ENCODE results near the gene PSMB8. TPM values are rescaled to one million over a fixed set of nuclear protein-coding genes. Genes with fewer than 3 reads are reported as not detected.

The PSMB8 gene
- total RNA-seq, 1 experiment from 2014 or later = 212 TPM

DNA sequence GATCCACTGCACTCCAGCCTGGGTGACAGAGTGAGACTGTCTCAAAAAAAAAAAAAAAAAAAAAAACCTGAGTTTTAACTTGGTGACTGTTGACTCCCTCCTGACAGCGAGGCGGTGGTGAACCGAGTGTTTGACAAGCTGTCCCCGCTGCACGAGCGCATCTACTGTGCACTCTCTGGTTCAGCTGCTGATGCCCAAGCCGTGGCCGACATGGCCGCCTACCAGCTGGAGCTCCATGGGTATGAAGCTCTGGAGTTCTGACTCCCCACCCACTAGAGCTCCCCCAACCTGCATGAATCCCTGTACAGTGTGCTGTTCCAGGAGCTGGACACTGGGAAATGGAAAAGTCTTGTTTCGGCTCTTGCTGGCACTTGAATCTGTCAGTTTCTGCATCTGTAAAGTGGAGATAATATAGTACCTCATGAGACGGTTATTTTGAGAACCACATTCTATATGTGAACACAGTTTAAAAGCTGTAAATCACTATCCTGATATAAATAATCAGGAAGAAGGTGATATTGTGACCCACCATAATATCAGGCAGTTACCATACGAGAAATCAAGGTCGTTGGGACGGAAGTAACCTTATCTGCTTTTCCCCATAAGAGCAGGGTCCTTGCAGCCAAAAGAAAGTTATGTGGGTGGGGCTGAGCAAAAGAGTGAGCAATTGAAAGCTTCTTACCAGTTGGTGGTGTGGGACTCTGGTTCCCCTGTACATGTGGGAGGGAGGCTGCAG, 13.5 kb upstream of the PSMB8 start:
- DNase-seq (ENCODE audit: low spot score) = no peak

DNA sequence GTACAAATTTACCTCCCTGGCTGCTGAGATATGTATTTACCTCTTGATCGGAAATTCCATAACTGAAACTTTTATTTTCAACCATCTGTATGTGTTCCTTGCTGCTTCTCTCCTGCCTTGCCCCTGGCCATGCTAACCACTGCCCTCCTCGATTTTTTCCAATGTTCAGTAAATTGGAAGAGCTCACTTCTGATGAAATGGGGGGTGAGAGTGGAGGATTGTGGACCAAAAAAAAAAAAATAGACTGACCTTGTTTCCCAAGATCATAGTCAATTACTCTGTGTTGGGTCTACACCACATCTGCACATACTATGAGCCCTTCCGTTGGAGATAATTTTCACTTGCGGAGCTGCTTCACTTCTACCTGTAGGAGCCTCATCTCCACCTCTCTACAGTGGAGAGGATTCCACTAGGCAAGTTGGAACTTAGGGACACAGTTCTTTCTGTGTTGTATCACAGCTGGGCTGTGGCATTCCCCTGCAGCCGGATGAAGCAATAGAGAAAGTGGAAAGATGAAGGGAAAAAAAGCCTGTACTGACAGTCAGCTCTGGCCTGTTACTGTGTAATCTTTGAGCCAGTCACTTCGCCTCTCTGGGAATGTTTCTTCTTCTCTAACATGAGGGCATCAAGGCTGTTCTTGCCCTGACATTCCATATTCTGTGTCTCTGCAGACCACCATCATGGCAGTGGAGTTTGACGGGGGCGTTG, 11.8 kb upstream of the PSMB8 start:
- no peak for DNase-seq (ENCODE audit: low spot score)

- DNase-seq (ENCODE audit: low spot score) = peak; percentile 43
These were observed 10.7 kb upstream of the PSMB8 start for GRCh38 chr6:32854376-32855178.

- DNase-seq (ENCODE audit: low spot score) = peak; percentile 88
These were observed 9.9 kb upstream of the PSMB8 start, which contains the start of the genes PSMB9 and TAP1 for GRCh38 chr6:32853541-32854375. PSMB9 (plus strand) TSS chr6:32854192; CDS start chr6:32854230, 38 bp downstream. TAP1 (minus strand) TSS chr6:32853704; CDS start chr6:32853636, 68 bp downstream.

GRCh38 chr6:32852844-32853540, 9.1 kb upstream of the PSMB8 start:
- no peak for DNase-seq (ENCODE audit: low spot score)

- DNase-seq (ENCODE audit: low spot score) = no peak
These were observed 8.4 kb upstream of the PSMB8 start for GRCh38 chr6:32852018-32852843.

DNA sequence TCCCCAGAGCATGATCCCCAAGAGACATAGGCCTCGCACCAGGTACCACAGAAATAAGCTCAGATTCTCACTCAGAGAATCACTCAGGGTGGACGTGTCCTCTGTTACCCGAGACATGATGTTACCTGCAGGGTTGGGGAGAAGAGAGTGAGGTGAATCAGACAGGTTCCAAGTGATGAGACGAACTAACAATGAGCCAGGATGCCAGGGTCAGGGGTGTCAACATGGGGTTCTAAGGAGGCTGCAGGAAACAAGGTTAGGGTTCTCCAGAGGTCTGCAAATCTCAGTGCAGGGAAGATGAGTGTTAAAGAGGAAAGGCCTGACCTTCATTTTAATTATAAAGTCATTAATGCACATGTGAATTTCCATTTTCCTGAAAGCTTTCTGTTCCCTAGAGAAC, 7.2 kb upstream of the PSMB8 start:
- DNase-seq (ENCODE audit: low spot score) = no peak

DNA sequence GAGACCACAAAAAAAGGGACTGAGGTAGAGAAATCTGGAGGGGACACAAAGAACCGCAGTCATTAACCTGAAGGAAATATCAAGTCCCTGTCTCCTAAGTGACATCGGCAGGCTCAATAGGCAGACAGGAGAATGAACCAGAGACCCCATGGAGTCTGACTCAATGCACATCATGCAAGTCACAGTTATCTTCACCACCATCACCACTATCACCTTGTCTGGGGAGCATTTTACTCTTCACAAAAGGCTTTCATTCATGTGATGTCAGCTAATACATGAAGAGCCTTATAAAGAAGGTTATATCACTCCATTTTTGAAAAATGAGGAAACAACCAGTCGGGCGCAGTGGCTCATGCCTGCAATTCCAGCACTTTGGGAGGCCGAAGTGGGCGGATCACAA, 5.3 kb upstream of the PSMB8 start:
- DNase-seq (ENCODE audit: low spot score) = no peak

GRCh38 chr6:32847795-32848194, 3.9 kb upstream of the PSMB8 start:
- no peak for DNase-seq (ENCODE audit: low spot score)

GRCh38 chr6:32847004-32847403, 3.2 kb upstream of the PSMB8 start:
- no peak for DNase-seq (ENCODE audit: low spot score)

- DNase-seq (ENCODE audit: low spot score) = no peak
These were observed 1.6 kb upstream of the PSMB8 start for GRCh38 chr6:32845384-32845884.

DNA sequence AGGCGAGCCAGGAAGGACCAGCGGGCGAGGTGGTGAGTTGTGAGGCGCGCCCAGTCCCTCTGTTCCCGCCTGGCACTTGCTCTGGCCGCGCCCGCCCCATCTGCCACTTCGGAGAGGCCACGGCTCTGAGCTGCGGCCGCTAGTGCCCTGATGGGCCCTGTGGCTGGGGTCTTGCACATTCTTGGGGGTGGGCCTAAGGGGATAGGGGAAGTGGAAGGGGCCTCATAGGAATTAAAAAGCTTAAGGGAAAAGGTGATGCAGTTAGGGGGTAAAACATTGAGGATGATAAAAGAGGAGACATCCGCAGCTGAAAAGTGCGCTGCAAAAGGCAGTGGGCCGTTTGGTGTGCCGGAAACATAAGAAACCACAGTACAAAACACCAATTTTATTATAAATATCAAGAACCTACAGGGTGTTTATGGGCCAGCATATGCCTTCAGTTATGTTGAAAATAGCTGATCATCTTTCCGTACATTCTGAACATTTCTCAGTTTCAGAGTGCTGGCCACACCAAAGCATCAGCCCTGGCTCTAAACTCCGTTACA, 1.1 kb upstream of the PSMB8 start:
- DNase-seq (ENCODE audit: low spot score) = no peak

DNA sequence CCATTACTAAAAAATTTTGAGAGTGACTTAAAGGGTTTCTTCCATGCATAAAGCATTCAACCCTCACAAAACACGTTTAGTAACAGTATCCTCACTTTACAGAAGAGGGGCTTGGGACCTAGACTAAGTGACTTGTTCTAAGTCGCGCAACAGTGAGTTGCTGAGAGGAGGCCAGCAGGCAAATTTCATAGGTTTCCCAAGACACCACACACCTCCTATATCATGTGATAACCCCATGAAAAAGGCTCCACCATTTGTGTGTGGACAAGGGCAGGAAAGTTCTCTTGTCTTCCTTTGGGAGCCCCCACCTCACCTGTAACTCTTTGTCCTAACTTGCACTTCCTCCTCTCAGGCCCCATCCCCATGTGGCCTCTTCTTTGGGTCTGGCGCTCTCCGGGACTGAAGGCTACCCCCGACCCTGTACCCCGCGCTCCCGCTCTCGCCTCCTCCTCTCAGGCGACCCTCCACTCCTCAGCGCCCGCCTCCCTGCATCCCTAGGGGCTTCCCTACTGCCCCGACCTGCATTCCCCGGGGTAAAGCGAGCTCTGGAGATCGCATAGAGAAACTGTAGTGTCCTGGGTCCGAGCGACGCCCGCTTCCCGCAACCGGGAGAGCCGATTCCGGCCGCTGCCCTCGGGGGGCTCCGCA, 392 bp downstream of the PSMB8 start:
- DNase-seq (ENCODE audit: low spot score) = no peak

- no peak for DNase-seq (ENCODE audit: low spot score)
These were observed 1.2 kb downstream of the PSMB8 start for GRCh38 chr6:32842690-32843089.

DNA sequence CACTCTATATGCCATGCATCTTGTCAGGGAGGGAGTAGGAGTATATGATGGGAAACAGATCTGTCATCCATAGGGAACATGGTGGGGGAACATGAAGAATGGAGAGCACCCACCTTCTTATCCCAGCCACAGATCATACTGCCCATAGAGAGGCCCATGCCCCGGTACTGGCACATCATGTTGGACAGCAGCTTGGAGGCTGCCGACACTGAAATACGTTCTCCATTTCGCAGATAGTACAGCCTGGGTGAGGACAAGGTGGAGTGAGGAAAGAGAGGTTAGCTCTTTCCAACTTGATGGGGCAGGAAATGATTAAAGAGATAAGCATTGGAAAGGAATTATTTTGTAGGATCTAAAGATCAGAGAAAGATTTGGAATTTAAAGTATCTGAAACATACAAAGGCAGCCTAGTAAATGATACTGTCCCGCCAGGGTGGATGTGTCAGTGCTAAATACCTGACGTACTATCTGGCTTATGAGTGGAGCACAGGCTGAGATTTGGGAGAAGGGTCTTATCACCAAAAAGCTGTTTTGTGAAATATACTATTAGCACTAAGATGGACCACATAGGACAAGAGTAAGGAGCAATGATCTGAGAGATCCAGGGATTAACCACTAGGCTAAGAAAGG, 1.7 kb downstream of the PSMB8 start:
- DNase-seq (ENCODE audit: low spot score) = no peak

DNA sequence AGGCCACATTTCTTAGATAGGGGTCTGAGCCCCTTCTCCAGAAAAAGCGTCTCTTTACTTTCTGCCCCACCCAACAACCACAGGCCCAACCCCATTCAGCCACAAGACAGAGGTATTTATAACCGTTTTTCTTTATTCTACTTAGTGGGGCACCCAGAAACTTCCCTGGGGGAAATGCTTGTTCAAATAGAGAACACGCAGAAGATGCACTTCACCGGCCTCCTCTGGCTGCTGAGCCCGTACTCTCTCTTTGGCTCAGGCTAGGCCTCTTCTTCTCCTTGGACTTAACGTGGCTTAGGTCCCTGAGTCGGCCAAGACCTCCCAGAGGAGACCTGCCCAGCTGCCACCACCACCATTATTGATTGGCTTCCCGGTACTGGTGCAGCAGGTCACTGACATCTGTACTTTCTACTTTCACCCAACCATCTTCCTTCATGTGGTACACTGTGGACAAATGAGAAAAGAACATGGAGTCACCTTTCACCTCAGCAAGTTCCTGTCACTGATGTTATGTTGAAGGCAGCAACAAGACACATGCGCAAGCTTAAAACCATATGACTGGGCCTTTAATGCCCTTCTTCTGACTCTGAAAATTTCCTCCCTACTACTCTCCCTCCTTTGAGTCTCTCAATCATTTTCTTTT, 3.1 kb downstream of the PSMB8 start:
- DNase-seq (ENCODE audit: low spot score) = no peak

DNA sequence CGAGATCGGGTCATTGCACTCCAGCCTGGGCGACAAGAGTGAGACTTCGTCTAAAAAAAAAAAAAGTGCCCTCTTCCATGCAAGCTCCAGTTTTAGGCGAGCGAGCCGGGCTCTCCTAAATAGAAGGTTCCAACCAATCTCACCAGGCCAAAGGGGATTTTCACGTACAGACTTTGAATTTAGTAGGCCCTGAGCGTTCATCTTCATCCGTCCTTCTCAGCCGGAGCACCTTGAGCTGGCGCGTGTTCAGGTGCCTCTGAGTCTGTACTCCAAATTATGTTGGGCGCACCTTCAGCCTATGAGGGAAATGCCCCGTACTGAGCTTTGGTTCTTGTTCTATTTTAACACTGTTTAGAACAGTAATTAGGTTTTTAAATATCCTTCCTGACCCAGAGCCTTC, 4.5 kb downstream of the PSMB8 start:
- DNase-seq (ENCODE audit: low spot score) = no peak
